ENCODE results near the gene MYO1D. TPM values are rescaled to one million over a fixed set of nuclear protein-coding genes. Genes with fewer than 3 reads are reported as not detected.

Gene MYO1D
- total RNA-seq, 4 donors from 2014 or later: 247 to 569 (median 444) TPM

DNA sequence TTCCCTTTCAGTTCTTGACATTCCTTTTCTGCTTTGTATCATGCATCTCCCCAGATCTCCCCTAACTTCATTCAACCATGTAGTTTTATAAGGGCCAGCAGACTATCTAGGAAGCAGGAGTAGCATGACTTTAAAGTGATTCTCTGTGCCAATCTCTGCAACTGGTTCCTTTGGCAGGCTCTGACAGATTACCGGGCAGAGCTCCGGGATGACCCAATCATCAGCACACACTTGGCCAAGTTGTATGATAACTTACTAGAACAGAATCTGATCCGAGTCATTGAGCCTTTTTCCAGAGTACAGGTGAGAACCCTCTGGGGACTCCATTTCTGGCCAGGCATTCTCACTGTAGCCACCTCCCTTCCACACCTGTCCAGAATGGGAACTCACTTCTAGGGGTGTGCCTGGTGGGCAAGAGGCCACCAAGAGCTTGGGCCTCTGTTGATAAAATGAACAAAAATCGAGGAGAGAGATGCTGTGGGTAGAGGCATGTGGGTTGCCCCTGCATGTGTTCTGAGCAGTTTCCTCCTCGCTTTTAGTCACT is 397.8 kb downstream of the MYO1D start:
- intact Hi-C loops (cut with DNase I; ENCODE audit: low total_unique reads): no loop called here

DNA sequence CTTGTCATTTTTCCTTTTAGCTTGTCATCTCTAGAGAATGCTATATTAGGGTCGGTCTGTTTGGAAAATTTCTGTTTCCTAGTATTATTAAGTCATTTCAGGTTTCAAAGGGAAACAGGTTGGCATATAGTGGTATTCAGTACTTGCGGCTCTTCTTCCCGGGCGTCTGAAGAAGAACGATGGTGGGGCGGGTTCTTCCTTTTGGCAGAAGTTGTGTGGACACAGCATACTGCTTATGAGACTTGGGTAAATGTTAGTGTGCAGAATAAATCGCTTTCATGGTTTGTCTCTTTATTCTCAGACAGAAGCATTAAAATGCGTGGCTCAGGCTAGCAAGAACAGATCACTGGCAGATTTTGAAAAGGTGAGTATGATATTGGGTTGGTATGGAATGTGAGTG is 399.7 kb downstream of the MYO1D start:
- Histone ChIP-seq H3K27me3 (no peaks in the 10 kb centered on the region), H3K9me3 (no peaks in the 10 kb centered on the region), H3K27ac (no peak overlapping the region), H3K4me1 (no peaks in the 10 kb centered on the region), H3K4me3 (no peak overlapping the region), H3K36me3 (peaks cover 0 to 87% (median 47%) of the 10 kb centered on the region in 4 donors)
- TF ChIP-seq EP300 (IDR thresholded peaks at IDR 0.05; ENCODE audit: low read depth) (no peak), POLR2A (IDR thresholded peaks at IDR 0.05) (no peak), POLR2AphosphoS5 (IDR thresholded peaks at IDR 0.05) (no peak)
- TF ChIP-seq, protein P1, sequence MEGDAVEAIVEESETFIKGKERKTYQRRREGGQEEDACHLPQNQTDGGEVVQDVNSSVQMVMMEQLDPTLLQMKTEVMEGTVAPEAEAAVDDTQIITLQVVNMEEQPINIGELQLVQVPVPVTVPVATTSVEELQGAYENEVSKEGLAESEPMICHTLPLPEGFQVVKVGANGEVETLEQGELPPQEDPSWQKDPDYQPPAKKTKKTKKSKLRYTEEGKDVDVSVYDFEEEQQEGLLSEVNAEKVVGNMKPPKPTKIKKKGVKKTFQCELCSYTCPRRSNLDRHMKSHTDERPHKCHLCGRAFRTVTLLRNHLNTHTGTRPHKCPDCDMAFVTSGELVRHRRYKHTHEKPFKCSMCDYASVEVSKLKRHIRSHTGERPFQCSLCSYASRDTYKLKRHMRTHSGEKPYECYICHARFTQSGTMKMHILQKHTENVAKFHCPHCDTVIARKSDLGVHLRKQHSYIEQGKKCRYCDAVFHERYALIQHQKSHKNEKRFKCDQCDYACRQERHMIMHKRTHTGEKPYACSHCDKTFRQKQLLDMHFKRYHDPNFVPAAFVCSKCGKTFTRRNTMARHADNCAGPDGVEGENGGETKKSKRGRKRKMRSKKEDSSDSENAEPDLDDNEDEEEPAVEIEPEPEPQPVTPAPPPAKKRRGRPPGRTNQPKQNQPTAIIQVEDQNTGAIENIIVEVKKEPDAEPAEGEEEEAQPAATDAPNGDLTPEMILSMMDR (IDR thresholded peaks at IDR 0.05): no peak
- in situ Hi-C loops (cut with MboI; ENCODE audit: low pct_ligation_motif_present in 1 of 4, low pct_unique_long_range_greater_than_20kb in 1 of 4, low sequenced_read_pairs in 3 of 4): loop anchor here in 3 of 4 donors (10.0 to 25.0 kb wide), 5 partner anchors 128 to 435 kb away; no protein-coding TSS in a partner anchor
- intact Hi-C loops (cut with DNase I; ENCODE audit: low total_unique reads): no loop called here
- DNase-seq: no peak
- 89% methylated on average over 4 to 8 of the region's 8 CpGs for WGBS, 2 donors (ENCODE audit: low coverage in 1 of 2)

More for the DNA sequence above, 397.8 kb downstream of the MYO1D start:
- Histone ChIP-seq H3K9me3 (no peaks in the 10 kb centered on the region), H3K4me1 (peaks cover 0 to 7% (median 0%) of the 10 kb centered on the region in 4 donors), H3K27ac (no peak overlapping the region), H3K4me3 (no peak overlapping the region), H3K36me3 (peaks cover 0 to 72% (median 38%) of the 10 kb centered on the region in 4 donors), H3K27me3 (no peaks in the 10 kb centered on the region)
- DNase-seq: no peak
- no peak for TF ChIP-seq EP300 (IDR thresholded peaks at IDR 0.05; ENCODE audit: low read depth)
- TF ChIP-seq POLR2AphosphoS5 (IDR thresholded peaks at IDR 0.05): no peak
- TF ChIP-seq, protein P1 (IDR thresholded peaks at IDR 0.05): no peak
- TF ChIP-seq POLR2A (IDR thresholded peaks at IDR 0.05): no peak
- WGBS, 2 donors (ENCODE audit: low coverage in 1 of 2): 91% methylated on average over 5 of the region's 5 CpGs; no CpG with 5 or more reads in 1 of the 2 donors
- in situ Hi-C loops (cut with MboI; ENCODE audit: low pct_ligation_motif_present in 1 of 4, low pct_unique_long_range_greater_than_20kb in 1 of 4, low sequenced_read_pairs in 3 of 4): loop anchor here in 3 of 4 donors (10.0 to 25.0 kb wide), 5 partner anchors 126 to 433 kb away; no protein-coding TSS in a partner anchor

DNA sequence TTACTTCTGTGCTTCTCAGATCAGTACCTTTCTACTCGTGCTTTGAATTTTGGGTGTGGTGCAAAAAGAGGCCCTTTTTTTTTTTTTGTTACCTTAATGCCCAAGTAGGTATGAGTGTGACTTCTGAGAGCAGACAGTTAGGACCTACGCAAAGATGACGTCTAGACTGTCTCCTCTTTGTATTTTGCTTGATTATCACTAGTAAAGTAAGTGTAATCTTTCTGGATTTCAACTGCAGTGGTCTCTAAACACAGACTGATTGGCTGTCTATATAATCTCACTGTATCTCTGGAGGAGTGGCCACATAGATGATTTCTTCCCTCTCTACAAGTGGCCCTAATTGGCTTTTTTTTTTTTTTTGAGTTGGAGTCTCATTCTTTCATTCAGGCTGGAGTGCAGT is 401.7 kb downstream of the MYO1D start:
- 87 to 89% methylated on average over 3 of the region's 3 CpGs for WGBS, 2 donors (ENCODE audit: low coverage in 1 of 2)
- H3K27me3 ChIP-seq: no peaks in the 10 kb centered on the region
- H3K36me3 ChIP-seq: peaks cover 0 to 91% (median 44%) of the 10 kb centered on the region in 4 donors
- no peak overlapping the region for H3K27ac ChIP-seq
- H3K9me3 ChIP-seq: no peaks in the 10 kb centered on the region
- TF ChIP-seq POLR2AphosphoS5 (IDR thresholded peaks at IDR 0.05): no peak
- no peak for TF ChIP-seq EP300 (IDR thresholded peaks at IDR 0.05; ENCODE audit: low read depth)
- TF ChIP-seq, protein P1 (IDR thresholded peaks at IDR 0.05): no peak
- TF ChIP-seq POLR2A (IDR thresholded peaks at IDR 0.05): no peak
- H3K4me3 ChIP-seq: no peak overlapping the region
- in situ Hi-C loops (cut with MboI; ENCODE audit: low pct_ligation_motif_present in 1 of 4, low pct_unique_long_range_greater_than_20kb in 1 of 4, low sequenced_read_pairs in 3 of 4) (loop anchor here in 3 of 4 donors (10.0 to 25.0 kb wide), 5 partner anchors 130 to 437 kb away; no protein-coding TSS in a partner anchor), intact Hi-C loops (cut with DNase I; ENCODE audit: low total_unique reads) (no loop called here)
- H3K4me1 ChIP-seq: no peaks in the 10 kb centered on the region
- DNase-seq: no peak

DNA sequence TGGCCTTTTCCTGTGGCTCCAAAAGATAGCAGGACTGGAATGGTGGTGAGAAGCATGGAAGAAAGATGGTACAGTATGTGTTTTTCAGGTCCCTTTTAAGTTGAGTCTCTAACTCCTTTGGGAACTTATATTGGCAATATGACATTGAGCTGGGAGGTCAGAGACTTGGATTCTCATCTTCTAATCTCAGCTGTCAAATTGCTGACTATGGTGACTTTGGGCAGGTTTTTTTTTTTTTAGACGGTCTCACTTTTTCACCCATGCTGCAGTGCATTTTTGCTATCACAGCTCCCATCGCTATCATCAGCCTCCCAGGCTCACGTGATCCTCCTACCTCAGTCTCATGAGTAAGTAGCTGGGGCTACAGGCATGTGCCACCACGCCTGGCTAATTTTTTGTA is 405.3 kb downstream of the MYO1D start:
- Histone ChIP-seq H3K36me3 (peaks cover 0 to 82% (median 43%) of the 10 kb centered on the region in 4 donors), H3K27ac (no peak overlapping the region), H3K4me1 (no peaks in the 10 kb centered on the region), H3K4me3 (no peak overlapping the region), H3K27me3 (no peaks in the 10 kb centered on the region), H3K9me3 (no peaks in the 10 kb centered on the region)
- intact Hi-C loops (cut with DNase I; ENCODE audit: low total_unique reads) (no loop called here), in situ Hi-C loops (cut with MboI; ENCODE audit: low pct_ligation_motif_present in 1 of 4, low pct_unique_long_range_greater_than_20kb in 1 of 4, low sequenced_read_pairs in 3 of 4) (loop anchor here in 3 of 4 donors (10.0 to 25.0 kb wide), 4 partner anchors 133 to 291 kb away; no protein-coding TSS in a partner anchor)
- TF ChIP-seq, protein P1 (IDR thresholded peaks at IDR 0.05): no peak
- TF ChIP-seq POLR2A (IDR thresholded peaks at IDR 0.05): no peak
- TF ChIP-seq POLR2AphosphoS5 (IDR thresholded peaks at IDR 0.05): no peak
- TF ChIP-seq EP300 (IDR thresholded peaks at IDR 0.05; ENCODE audit: low read depth): no peak
- no peak for DNase-seq
- WGBS, 2 donors (ENCODE audit: low coverage in 1 of 2): 94 to 97% methylated on average over 4 of the region's 4 CpGs
